ENCODE measurements around the gene MAGI1.
"Not testable (repeated sequence)": the region's sequence is repeated elsewhere in the genome, so short reads cannot be mapped to it uniquely, and the experiment has no call there.

The MAGI1 gene

DNA sequence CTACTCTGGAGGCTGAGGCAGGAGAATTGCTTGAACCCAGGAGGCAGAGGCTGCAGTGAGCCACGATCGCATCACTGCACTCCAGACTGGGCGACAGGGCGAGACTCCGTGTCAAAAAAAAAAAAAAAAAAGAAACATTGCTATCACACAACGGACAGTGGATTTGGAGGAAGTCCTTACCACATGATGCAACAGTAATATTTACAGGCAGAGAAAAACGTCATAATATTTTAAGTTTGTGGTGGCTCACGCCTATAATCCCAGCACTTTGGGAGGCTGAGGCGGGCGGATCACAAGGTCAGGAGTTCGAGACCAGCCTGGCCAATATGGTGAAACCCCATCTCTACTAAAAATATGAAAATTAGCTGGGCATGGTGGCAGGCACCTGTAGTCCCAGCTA, 473.0 kb downstream of the MAGI1 start:
- not testable (repeated sequence) for DNase-seq (ENCODE audit: low read depth)

GRCh38 chr3:65564483-65564882, 474.2 kb downstream of the MAGI1 start:
- DNase-seq (ENCODE audit: low read depth), result no peak

DNA sequence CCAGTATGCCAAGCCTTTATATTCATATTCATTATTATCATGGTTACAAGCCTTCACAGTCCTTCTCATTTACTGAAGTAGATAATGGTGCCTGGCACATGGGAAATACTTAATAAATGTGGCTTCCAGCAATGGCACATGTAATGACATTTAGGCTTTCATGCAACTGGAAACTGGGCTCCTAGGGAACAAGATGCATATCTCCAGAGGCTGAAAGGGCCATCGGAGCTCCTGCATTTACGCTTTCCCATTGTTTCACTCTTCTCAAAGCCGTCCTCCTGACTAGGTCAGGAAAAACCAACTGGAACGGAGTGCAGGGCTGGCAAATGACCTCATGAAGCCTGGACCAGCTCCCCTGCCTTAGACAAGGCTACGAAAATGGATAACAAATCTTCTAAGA, 474.9 kb downstream of the MAGI1 start:
- DNase-seq (ENCODE audit: low read depth), result no peak

DNA sequence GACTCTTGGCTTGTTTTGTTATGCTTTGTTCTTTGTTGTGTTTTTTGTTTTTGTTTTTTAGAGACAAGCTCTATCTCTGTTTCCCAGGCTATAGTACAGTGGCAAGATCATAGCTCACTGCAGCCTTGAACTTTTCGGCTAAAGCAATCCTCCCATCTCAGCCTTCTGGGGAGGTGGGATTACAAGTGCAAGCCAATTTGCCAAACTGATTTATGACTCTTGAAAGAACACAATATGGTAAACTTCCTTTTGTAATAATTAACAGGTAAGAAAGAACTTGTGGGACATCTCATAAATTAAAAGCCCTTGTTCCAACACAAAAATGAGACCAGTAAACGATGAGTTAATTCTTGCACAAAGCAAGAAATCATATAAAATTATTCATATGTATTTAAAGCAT, 476.3 kb downstream of the MAGI1 start:
- DNase-seq (ENCODE audit: low read depth), result no peak

- DNase-seq (ENCODE audit: low read depth), result no peak
Measured at GRCh38 chr3:65561617-65562016, 477.1 kb downstream of the MAGI1 start.

DNA sequence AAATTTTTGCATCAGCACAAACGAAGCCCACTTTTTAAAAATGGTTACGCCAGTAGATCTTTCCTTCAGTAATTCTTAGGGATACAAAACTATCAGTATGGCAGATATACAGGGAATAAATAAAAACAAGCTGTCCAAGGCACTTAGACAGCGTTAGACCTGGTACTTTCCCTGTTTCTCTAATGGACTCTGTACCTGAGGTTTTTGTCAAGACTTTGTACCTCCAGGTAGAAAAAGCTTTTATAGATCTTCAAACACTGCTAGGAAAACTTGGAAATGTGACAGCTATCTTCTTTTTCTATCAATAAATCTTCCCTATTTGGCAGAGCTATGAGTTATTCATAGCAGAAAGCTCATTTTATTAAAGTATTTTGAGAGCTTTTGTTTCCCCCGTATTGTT, 477.8 kb downstream of the MAGI1 start:
- no peak for DNase-seq (ENCODE audit: low read depth)

DNA sequence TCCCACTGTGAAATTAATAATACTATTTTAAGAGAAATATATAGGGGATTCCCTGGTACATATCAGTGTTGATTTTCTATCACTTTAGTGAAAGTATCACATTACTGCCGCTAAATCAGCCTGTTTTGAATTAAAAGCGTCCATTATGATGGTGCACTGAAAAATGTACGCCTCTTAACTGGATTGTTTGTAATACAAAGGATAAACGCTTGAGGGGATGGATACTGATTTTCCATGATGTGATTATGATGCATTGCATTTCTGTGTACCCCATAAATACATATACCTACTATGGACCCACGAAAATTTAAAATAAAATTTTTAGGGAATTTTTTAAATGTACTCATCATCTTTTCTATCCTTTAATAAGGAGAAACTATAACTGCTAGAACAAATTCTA, 478.6 kb downstream of the MAGI1 start:
- DNase-seq (ENCODE audit: low read depth), result no peak

- no peak for DNase-seq (ENCODE audit: low read depth)
Measured at GRCh38 chr3:65559643-65560042, 479.1 kb downstream of the MAGI1 start.

- DNase-seq (ENCODE audit: low read depth), result no peak
Measured at GRCh38 chr3:65558826-65559225, 479.9 kb downstream of the MAGI1 start.

- DNase-seq (ENCODE audit: low read depth), result no peak
Measured at GRCh38 chr3:65557899-65558564, 480.7 kb downstream of the MAGI1 start.

DNA sequence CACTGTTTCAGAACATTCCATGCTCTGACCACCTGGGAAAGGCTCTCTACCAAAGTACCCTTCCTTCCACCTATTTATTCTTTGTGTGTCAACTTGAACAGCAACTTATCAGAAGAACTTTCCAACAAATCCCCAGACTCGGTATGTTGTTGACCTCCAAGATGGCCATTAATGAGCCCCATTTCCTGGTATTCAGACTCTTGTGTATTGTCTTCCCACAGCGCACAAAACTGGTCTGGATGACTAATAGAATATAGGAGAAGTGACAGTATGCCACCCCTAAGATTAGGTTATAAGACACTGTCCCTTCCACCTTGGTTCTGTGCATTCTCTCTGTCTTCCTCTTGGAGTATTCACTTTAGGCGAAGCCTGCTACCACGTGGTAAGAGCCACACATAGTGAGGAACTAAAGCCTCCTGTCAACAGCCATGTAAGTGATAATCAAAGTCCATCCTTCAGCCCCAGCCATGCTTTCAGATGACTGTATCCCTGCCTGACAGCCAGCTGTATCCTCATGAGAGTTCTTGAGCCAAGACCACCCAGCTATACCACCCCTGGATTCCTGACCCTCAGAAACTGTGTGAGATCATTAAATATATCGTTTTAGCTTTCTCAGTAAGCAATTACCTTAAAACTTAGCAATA, 481.7 kb downstream of the MAGI1 start:
- DNase-seq (ENCODE audit: low read depth), result no peak

DNA sequence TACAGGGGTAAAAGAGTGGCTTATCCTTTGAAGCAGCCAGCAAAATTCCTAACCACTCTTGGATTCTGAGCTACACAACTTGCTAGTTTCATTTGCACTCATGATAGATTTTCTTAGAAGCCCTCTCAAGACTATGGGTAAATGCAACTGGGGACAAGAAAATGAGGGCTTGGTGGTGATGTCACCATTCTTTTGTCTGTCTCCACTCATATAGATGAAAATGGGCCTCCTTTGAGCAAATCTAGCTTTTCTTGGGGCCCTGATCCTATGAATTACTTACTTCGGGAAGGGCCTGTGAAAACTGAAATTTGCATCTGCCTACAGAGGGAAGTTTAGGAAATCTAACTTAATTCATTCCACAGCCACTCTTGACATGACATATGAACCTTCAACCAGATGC, 486.3 kb downstream of the MAGI1 start:
- no peak for DNase-seq (ENCODE audit: low read depth)

DNA sequence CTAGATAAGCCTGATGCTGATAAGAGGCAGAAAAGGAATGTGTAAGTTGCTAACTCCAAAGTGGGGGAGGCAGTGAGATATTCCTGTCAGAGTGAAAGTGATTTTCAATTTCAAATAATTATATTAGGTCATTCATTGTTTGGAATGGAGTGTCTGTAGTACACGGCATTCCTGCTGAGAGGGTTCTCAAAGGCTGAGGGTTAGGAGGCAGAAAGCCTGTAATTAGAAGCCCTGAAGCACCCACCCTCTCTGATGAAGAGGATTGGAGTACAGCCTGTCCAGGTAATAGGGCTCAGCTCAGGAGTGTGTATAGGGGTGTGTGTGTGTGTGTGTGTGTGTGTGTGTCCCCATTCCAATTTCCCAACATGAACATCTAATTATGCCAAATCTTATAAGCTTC, 486.8 kb downstream of the MAGI1 start:
- DNase-seq (ENCODE audit: low read depth), result no peak

DNA sequence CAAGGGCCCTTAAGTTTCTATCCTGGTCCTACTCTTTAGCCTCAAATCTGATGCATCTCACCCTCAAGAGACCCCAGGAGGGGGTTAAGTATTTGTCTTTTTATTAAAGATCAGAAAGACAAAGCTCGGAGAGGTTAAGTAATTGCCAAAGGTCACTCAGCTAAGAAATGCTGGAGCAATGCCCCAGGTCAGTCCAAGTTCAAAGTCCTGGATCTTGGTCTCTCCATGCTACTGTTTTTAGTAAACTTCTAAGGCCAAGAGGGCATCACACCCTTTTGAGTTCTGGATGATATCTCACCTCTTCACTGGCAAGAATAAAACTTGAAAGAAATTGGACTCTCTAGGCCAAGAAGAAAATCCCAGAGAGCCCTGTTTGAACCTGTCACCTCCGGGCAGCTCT, 488.6 kb downstream of the MAGI1 start:
- no peak for DNase-seq (ENCODE audit: low read depth)

- DNase-seq (ENCODE audit: low read depth), result no peak
Measured at GRCh38 chr3:65549626-65549959, 489.1 kb downstream of the MAGI1 start.

DNA sequence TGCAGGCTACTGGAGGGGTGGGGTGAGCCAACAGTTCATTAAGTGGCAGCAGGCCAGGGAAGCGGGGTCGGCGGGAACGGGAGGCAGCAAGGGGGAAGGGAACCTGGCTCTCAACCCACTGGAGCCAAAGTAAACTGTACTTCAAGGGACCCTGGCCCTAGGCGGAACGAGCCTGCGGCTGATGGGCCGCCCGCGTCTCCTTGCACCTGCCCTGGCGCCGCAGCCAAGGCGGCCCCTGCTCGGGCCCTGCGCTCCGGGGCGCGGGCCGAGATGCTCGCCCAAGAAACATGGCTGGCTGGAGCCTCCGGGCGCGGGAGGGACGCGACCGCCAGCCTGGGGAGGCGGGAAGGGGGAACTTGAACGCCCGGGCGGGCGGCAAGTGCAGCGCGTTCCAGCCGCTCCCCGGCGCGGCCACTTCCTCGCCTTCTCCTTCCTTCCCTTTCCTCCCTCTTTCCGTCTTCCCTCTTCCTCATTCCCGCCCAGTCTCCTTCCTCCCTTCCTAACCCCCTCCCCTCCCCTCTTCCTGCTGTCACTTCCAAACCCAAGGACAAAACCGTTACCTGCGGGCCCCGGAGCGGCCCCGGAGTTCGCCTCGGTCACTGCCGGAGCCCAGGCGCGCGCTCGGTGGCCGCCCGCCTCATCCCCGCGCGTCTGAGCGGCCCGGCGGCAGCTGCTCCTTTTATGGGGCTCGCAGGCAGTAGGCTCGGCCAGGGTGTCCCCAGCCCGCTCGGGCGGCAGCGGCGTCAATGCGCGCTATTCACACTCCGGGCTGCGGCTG, 489.7 kb downstream of the MAGI1 start:
- DNase-seq (ENCODE audit: low read depth), result no peak

DNA sequence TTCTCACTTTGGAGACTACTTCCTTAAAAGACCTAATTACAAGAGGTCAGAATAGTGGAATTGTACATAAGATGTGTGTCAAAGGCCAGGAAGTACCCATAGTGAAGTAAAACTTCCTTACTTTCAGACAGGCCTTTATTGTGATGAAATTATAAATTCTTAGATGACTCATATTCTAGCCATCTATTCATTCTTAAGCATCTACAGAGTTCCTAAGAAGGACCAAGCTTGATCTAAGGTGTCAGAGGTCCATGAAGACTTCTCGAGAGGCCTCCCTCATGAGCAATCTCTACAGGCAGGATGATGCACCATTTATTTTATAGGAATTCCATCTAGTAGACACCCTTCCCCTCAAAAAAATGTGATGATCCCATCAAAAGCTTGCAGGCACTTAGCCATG, 493.3 kb downstream of the MAGI1 start:
- DNase-seq (ENCODE audit: low read depth), result peak; percentile 15

DNA sequence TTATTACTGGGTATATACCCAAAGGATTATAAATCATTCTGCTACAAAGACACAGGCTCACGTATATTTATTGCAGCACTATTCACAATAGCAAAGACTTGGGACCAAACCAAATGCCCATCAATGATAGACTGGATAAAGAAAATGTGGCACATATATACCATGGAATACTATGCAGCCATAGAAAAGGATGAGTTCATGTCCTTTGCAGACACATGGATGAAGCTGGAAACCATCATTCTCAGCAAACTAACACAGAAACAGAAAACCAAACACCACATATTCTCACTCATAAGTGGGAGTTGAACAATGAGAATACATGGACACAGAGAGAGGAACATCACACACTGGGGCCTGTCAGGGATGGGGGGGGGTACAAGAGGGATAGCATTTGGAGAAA, 495.3 kb downstream of the MAGI1 start:
- not testable (repeated sequence) for DNase-seq (ENCODE audit: low read depth)

GRCh38 chr3:65540666-65541065, 498.1 kb downstream of the MAGI1 start:
- no peak for DNase-seq (ENCODE audit: low read depth)

DNA sequence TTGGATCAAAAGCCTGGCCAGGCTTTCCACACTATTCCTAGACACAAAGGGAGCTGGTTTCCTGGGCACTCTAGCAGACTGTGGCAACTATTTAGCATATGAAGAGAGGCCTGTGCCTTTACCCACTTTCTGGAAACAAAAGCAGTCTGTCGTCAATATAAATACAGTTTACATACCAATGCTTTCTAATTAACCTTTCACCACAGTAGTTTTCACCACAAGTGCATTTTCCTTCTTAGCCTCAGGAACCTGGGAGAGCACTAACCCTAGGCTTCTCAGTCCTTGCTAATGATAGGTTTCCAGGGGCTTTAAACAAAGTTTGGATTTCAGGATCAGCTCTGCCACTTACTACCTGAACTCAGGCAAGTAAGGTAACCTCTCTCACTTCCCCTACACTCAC, 499.1 kb downstream of the MAGI1 start:
- no peak for DNase-seq (ENCODE audit: low read depth)

- no peak for DNase-seq (ENCODE audit: low read depth)
Measured at GRCh38 chr3:65538101-65538500, 500.6 kb downstream of the MAGI1 start.

GRCh38 chr3:65537109-65537508, 501.6 kb downstream of the MAGI1 start:
- no peak for DNase-seq (ENCODE audit: low read depth)

- no peak for DNase-seq (ENCODE audit: low read depth)
Measured at GRCh38 chr3:65535260-65535659, 503.5 kb downstream of the MAGI1 start.

GRCh38 chr3:65534805-65535204, 503.9 kb downstream of the MAGI1 start:
- DNase-seq (ENCODE audit: low read depth), result no peak

Data from fibroblast of gingiva (primary cell).